NK-92 (cell line): ENCODE measurements around the gene HSPE1.
"Not testable (repeated sequence)": the region's sequence is repeated elsewhere in the genome, so short reads cannot be mapped to it uniquely, and the experiment has no call there.

Source experiments
- DNase-seq: peaks from one replicate; lab custom pipeline; 2025; ENCODE audit not compliant: unreplicated experiment; lab: John Stamatoyannopoulos, UW

HSPE1 gene

DNA sequence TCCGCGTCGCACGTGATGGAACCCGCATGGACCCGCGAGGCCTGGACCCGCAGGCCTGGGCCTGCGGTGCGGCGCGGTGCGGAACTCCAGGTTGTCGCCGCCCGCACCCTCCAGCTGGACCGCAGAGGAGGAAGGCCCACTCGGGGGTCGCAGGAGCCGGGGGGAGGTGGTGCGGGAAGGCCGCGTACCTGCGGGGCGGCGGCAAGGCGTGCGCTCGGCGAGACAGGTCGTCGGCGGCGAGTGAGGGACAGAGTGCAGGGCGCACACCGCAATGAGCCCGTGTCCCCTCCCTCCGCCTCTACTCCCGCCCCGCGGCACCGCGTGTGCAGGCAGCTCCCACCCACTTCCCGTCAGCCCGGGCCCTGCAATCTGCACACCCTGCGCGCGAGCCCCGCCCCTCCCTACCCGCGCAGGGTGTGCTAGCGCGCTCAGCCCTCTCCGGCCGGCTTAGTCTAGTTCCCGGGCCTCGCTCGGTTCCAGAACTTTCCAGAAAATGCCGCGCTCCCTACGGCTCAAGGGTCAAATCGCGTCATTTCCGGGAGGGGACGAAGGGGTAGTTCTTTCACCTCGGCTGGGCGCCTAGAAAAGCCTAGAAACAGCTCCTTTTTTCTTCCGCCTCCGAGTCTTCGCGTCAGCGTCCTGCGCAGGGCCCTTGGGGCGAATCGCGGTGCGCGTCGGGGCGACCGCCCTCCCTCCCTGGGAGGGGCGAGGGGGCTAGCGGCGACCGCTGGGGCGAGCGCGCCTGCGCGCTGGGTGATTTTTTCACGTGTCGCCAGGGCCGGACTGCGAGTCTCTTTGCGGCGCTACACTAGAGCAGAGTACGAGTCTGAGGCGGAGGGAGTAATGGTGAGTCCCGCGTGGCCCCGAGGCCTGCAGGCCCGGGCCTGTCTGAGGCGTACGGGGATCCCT is at the start of gene HSPE1, which contains the start of gene HSPD1:
Gene HSPE1, plus strand, starts transcription at position 786 of the 909 bp plus-strand sequence. Its CDS starts 58 bp downstream, at position 844.
Gene HSPD1, minus strand, starts transcription at position 247 of the 909 bp plus-strand sequence. CDS start 992 bp downstream, outside the sequence.
- DNase-seq = peak; percentile 96

DNA sequence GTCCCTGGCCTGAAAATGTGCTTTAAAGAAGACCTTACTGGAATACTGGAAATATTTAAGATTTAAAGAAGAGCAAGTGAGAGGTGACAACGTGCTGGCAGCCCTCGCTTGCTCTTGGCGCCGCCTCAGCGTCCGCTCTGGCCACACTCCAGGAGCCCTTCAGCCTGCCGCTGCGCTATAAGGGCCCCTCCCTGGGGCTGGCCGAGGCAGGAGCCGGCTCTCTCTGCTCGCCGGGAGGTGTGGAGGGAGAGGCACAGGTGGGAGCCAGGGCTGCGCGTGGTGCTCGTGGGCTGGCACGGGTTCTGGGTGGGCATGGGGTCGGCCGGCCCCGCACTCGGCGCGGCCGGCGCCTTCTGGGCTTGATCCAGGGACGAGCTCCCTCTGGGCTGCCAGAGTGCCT is 49.7 kb upstream of the HSPE1 start:
- DNase-seq = no peak

DNA sequence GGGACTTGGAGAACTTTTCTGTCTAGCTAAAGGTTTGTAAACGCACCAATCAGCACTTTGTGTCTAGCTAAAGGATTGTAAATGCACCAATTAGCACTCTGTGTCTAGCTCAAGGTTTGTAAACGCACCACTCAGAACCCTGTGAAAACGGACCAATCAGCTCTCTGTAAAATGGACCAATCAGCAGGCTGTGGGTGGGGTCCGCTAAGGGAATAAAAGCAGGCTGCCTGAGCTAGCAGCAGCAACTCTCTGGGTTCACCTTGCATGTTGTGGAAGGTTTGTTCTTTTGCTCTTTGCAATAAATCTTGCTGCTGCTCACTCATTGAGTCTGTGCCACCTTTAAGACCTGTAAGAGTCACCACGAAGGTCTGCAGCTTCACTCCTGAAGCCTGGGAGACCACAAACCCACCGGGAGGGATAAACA is 49.2 kb upstream of the HSPE1 start:
- DNase-seq = not testable (repeated sequence)

DNA sequence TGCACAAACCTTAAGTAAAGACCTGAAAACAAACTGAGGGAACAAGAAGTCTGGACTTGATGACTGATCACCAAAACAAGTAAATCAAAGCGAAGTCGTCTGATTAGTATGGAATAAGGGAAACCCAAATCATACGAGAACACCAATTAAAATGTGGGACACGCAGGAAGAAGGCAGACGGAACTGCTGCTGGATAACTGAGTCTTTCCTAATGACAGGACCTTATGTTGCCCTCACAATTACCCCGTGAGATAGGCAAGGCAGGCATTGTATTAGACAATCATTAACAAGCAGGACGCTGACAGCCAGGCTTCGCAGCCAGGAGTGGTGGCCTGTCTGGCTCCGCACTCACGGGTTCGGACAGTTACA is 47.4 kb upstream of the HSPE1 start:
- no peak for DNase-seq

DNA sequence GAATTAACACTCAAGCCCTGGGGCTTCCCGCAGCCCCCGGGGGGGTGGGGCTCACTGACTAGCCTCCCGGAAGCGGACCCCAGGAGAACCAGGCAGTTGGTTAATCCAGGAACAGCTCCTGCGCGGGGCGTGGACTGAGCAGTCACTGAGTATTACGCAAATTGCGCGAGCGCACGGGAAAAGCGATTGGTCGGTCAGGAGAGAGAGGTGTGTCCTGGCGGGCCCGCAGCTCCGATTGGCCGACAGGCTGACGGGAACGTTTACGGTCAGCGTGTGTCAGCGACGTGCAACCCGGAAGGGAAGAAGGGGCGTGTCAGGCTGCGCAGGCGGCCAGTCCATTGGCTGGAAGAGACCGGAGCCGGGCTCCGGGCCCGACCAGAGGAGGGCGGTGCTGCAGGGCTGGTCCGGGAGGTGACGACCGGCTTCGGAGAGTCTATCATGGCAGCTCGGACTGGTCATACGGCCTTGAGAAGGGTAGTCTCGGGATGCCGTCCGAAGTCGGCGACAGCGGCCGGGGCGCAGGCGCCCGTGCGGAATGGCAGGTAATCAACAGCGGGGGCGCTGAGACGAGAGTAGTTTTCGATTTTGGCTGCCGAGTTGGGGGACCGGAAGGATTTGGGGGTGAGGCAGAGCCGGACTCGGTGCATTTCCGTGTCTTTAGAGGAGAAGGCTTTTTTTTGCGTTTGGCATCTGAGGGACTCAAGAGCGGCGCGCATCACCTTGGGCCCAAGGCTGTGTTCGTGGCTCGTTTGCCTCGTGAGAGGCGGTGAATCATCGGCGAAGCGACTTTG is 46.9 kb upstream of the HSPE1 start, which contains the start of gene COQ10B:
Gene COQ10B, plus strand, starts transcription at position 430 of the 791 bp plus-strand sequence. Its CDS starts 9 bp downstream, at position 439.
- peak; percentile 95 for DNase-seq

DNA sequence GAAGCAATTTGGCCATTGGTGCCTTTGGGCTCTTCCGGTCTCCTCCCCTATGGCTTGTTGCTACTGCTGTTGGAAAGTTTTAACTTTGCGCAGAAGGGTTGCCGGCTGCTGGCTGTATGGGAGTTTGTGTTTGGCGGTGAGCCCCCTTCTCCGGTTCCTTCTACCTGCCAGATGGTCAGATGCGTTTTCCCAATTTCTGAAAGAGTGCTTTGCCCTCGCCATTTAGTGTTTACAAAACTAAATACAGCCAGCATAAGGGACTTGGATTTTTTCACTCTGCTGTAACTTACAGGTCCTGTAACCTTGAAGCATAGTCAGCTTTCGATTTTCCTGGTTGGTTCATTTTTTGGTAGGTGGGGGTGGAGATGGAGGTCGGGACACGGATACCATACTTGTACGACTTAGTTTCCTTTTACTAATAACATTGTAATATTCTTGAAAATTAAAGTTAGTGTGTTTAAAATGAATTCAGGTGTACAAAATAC is 46.2 kb upstream of the HSPE1 start:
- no peak for DNase-seq

DNA sequence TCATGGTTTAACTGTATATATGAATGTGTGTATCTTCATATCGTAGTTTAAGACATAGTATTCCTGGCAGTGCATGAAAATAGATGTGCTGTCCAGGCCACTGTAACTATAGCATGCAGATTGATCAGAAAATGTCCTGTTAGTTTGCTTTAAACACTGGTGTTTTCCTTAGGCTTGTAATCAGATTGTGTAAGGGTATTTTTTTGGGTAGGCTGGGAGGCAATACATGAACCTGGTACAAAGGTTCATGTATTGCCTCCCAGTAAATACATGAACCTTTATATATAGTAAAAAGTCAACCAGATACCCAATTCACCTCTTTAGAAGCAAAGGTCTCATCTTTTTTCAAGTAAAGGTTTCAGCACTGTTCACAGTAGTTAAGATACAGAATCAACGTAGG is 45.3 kb upstream of the HSPE1 start:
- no peak for DNase-seq

DNA sequence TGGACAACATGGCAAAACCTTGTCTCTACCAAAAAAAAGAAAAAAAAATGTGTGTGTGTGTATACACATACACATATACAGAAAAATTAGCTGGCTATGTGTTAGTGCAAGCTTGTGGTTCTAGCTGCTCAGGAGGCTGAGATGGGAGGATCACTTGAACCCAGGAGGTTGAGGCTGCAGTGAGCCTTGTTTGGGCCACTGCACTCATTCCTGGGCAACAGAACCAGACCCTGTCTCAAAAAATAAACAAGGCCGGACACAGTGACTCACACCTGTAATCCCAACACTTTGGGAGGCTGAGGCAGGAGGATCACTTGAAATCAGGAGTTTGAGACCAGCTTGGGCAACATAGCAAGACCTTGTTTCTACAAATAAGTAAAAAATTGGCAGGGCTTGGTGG is 44.8 kb upstream of the HSPE1 start:
- no peak for DNase-seq

DNA sequence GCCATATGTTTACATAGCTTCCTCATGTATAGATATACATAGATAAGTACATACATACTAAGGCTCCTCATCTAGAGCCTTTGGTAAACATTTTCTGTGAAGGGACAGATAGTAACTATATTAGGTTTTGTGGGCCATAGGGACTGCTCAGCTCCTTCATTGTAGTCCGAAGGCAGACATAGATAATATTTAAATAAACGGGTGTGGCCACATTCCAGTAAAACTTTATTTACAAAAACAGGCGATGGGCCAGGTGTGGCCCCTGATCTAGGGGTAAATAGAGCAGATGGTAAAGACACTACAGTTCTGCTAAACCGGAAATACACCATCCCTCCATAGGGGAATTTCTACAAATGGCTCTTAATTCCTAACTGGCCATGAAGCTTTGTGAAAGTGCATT is 39.5 kb upstream of the HSPE1 start:
- no peak for DNase-seq

DNA sequence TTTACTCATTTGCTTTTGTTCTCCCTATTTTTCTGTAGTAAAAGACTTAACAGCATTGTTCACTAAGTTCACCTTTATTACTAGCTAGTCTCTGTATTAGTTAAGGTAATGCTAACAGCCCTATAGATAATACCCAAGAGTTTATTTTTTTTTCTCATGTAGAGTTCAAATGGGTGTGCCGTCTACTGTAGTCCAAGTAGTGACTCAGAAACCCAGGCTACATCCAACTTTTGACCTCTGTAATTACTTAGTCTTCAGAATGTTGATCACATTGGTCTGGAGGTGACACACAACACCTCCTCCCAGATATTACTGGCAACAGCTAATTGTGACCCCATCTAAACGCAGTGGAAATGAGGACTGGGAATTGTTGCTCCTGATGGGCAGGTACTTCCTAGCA is 39.1 kb upstream of the HSPE1 start:
- DNase-seq = no peak

DNA sequence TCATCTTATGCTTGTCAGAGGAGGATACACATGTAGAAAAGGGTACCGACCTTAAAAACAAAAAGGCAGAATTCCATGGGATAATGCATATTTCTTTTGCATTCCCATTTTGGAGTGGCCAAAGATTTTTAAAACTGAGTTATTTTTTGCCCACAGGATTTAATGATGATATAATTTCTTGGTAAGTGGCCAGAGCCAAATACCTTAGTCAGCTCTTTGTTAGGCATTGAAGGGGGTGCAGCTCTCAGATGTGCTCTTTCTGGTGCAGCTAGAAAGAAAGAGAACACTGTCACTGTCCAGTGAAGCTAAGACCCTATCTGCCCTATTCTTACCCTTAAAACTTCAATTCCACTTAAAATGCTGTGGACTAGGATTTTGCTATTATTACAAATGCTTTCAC is 36.0 kb upstream of the HSPE1 start:
- DNase-seq = no peak

DNA sequence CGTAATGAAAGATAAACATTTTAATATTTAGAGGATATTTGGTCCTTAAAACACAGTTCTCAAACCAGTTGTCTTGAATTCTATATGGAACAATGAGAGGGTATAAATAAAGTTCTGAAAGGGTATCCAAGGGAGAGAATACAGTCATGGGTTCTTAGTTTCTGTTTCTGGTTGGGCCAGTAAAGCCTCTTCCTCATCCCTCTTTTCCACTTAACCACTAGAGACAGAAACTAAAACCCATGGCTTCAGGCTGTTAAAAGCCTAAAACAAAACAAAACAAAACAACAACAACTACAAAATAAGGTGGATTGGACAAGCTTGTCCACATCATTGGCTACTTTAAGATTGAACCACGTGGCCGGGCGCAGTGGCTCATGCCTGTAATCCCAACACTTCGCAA is 28.0 kb upstream of the HSPE1 start:
- no peak for DNase-seq

DNA sequence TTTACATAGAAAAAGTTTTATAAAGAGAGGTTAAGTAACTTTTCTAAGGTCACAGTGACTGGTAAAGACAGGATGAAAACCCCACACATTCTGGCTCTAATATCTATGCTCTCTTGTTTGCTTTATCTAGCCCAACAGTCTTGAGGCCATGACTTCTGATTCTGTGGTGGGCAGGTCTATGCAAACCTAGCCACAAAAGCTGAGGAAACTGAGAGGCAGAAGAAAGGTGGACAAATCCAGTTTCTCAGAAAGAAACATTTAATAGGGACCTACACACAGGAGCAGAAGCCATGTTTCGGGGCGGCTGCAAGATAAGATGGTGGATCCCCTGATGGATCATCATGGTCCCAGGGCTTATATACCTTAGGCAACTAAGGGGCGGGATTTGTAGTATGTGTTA is 22.4 kb upstream of the HSPE1 start:
- DNase-seq = no peak

DNA sequence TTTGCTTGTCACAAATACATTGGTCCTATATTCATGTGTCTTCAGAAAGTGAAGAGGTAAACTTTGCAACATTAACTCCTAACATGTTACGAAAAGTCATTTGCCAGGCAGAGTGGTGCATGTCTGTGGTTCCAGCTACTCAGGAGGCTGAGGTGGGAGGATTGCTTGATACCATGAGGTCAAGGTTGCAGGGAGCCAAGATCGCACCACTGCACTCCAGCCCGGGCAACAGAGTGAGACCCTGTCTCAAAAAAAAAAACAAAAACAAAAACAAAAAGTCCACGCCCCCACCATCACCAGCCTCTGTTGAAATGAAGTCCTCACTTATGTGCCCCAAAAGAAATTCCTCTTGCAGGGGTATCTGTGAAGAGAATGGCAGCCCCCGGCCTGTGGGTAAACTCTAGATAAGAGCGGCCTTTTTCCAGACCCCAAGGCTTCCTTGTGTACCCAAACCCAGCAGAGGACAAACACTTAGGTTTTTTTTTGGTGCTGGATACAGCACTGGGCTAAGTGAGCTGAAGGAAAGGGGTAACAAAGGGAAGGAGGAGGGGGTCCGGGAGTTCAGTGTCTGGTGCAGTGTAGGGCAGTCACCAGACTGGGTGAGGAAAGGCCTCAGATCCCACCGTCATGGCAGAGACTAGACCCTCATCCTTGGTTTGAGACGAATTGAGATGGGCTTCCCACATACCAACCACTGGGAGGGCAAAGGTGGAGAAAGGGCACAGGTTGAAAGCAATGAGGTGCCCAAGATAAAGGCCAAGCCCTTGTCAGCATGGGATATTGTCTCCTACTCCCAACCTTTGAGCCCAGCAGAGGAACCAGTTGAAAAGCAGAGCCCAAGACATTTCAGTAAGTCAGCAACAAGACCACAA is 19.8 kb upstream of the HSPE1 start:
- DNase-seq = no peak

DNA sequence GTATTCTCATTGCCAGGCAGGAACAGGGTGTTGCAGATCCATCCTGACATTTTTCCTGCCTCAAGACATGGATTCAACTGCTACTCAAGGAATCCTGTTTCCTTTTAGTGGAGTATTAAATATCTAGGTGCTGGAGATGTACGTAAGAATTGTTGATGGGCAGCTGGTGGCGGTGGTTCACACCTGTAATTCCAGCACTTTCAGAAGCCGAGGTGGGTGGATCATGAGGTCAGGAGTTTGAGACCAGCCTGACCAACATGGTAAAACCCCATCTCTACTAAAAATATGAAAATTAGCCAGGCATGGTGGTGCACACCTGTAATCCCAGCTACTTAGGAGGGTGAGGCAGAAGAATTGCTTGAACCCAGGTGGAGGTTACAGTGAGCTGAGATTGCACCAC is 15.9 kb upstream of the HSPE1 start:
- DNase-seq = not testable (repeated sequence)

DNA sequence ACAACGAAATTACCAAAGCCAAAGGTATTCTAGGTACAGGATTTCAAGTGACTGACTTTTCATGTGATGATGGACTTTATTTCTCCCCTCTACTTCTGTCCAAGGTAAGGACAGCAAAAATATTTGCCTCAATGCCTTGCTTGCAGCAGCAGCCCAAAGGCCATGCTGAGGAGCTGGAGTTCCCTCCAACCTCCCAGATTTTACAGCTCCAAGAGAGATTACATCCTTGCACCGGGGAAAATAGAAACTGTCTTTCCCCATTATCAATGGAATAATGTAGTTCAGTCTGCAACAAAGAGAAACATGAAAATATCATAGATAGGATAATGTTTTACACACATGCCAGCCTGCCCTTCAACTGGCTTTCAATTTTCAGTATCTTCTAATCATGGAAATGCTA is 14.0 kb upstream of the HSPE1 start:
- no peak for DNase-seq

DNA sequence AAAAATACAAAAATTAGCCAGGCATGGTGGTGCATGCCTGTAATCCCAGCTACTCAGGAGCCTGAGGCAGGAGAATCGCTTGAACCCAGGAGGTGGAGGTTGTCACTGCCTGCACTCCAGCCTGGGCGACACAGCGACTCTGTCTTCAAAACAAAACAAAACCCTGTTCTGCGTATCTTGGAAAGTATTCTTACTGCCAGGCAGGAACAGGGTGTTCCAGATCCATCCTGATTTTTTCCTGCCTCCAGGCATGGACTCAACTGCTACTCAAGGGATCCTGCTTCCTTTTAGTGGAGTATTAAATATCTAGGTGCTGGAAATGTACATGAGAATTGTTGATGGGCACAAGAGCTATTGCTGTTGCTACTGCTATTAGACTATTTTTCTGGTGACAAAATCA is 12.8 kb upstream of the HSPE1 start:
- DNase-seq = no peak

DNA sequence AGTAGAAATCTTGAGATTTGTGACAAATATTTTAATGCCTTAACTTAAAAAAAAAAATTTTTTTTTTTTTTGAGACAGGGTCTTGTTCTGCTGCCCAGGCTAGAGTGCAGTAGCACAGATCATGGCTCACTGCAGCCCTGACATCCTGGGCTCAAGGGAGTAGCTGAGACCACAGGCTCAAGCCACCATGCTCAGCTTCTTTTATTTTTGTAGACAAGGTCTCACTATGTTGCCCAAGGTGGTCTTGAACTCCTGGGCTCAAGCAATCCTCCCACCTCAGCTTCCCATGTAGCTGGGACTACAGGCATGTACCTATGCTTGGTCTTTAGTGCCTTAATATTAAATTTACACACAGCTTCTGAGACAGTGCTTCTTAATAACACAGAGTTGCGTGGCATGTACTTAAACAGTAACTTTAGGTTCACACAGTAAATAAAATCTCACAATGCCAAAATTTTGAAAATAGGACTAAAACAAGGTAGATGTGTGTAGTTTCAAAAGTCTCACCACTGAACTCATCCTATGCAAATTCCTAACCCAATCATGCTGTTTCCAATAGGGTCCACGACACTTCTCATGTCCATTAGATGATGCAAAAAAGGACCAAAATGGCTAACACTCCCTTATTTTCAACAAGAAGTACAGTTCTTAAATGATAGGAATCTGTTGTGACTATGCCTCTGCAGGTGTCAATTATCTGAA is 4.6 kb upstream of the HSPE1 start:
- DNase-seq = no peak

DNA sequence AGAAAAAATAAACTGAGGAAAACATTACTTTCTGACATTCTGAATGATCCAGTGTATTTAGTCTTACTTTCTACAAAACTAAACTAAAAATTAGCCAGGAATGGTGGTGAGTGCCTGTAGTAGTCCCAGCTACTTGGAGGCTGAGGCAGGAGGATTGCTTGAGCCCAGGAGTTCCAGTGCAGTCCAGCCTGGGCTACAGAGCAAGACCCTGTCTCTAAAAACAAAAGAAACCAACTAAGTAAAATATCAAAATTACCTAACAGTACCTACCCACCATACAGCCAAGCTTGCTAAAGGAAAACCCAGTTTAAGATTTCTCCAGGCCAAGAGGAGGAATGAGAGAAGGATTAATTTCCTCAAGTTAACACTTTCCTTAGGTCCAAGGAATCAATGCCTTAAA is 3.5 kb upstream of the HSPE1 start:
- no peak for DNase-seq

DNA sequence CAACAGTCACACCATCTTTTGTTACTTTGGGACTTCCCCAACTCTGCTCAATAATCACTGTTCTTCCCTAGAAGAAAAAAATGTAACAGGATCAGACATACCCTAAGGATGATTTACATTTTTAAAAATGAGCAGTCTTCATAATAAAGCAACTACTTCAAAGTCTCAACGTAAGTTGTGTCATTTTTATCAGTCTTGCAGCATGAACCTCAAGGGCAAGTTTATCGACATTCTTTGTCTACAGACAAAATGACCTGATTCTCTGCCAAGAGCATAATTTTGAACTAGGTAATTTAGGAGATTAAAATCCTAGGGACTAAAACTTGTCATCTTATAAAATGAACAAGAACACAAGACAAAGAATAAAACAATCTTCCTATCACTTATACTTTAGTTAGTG is 2.9 kb upstream of the HSPE1 start:
- no peak for DNase-seq
